ENCODE results near the gene GALNT17.
"Not testable (repeated sequence)": the region's sequence is repeated elsewhere in the genome, so short reads cannot be mapped to it uniquely, and the experiment has no call there.

Gene GALNT17

DNA sequence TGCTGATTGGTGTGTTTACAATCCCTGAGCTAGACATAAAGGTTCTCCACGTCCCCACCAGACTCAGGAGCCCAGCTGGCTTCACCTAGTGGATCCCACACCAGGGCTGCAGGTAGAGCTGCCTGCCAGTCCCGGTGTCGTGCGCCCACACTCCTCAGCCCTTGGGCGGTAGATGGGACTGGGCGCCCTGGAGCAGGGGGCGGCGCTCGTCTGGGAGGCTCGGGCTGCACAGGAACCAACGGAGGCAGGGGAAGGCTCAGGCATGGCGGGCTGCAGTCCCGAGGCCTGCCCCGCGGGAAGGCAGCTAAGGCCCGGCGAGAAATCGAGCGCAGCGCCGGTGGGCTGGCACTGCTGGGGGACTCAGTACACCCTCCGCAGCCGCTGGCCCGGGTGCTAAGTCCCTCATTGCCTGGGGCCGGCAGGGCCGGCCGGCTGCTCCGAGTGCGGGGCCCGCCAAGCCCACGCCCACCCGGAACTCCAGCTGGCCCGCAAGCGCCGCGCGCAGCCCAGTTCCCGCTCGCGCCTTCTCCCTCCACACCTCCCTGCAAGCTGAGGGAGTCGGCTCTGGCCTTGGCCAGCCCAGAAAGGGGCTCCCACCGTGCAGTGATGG lies 606.1 kb downstream of the GALNT17 start:
- DNase-seq (ENCODE audit: low read depth in 2 of 2), result not testable (repeated sequence)

DNA sequence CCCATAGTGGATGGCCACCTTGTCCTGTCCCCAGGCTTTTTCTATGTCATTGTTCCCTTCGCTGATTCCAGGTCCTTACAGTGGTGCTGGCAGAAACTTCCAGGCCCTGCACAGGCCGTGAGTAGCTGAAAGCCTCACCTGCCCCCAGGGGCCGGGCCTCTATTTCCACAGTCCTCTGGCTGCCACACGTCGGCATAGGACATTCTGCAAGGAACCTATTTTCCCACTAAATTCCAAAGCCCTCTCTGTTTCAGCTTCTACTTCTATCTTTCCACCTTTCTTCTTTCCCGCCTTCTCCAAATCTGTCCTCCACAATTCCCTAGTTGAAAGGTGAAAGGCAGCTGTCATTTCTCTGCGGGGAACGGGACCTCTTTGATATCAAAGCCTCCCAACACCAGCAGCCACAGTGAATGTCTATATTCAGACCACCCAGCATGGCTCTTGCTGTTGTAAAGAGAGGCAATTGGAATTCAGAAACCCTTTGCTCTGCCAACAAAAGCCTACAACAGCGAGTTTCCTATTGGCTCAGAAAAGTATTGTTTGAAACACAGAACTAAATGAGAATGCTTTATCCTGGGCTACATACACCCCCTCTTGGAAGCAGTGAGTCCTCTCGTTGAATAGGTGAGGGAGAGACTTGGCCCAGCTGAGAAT lies 607.7 kb downstream of the GALNT17 start:
- no peak for DNase-seq (ENCODE audit: low read depth in 2 of 2)

DNA sequence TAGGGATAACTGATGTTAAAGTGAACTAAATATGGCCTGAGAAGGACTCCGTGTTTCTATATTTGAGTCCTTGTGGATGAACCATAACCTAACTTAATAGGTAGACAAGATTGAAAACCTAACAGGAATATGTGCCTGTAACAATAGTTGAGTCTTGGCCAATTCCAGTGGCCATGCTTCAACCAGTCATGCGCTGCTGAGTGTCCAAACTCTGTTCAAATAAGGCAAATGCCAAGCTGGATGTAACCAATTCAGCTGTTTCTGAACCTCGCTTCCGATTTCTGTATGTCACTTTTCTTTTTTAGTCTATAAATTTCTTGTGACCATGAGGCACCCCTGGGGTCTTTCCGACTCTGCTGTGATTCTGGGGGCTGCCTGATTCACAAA lies 608.2 kb downstream of the GALNT17 start:
- DNase-seq (ENCODE audit: low read depth in 2 of 2), result no peak

DNA sequence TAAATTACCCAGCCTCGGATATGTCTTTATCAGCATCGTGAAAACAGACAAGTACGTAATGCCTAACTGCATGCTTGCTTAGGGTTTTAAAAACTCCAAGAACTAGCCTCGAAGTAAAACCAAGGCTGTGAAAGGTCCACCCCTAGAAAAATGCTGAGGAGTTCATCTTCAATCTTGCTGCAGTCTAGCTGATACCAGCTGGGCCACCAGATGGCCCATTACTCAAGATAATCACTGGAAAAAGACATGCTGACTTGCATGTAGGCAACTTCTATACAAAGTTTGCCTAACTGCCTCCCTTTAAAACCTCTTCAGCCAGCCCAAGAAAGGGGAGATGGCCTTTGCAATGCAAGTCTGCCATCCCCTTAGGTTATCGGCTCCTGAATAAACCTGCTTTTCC lies 614.1 kb downstream of the GALNT17 start:
- DNase-seq (ENCODE audit: low read depth in 2 of 2), result no peak

DNA sequence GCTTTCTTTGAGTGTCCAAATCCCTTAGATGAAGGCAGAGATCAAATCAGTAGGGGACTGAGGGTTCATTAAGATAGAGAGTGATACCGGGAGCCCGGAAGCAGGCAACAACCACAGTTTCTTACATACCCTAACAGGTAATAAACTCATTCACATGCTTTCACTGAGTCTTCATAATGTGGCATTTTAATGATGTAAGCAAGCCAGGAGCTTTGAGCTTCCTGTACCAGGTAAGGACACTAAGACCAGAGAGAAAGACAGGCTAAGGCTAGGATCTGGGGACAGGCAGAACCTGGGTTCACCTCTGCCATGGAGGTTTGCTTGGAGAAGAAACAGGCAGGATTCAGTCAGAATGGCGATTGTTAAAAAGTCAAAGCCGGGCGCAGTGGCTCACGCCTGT lies 618.3 kb downstream of the GALNT17 start:
- DNase-seq (ENCODE audit: low read depth in 2 of 2), result no peak

DNA sequence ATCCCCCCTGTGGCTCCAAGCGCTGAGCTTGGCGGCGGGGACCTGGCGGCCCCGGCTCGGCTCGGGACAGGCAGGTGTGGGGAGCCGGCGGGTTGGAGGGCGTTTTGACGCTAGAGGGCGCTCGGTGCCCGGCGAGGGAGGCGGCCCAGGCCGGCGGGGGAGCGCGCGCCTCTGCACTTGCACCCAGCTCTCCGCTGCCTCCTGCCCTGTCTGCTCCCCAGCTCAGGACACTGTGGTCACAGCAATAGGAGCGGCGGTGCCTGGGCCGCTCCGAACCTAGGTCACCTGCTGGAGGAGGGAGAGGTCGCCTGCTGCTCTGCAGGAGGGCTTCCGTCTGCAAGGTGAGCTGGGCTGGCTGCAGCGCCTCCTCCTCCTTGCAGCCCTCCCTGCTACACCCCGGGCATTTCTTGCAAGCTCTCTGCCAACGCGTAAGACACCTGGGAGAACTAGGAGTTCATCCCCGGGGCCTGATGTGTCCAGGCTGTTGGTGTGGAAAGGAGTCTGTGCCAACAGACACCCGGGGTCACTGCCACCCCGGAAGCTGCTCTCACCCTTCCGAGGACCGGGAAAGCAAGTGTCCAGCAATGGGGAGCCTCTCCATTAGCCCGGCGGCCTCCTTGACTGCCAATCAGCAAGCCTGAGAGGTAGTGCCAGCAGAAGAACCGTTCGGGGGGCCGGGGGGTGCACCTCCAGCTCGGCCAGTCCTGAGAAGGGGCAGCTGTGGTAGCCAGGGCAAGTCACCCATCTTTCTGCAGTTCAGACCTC lies 620.4 kb downstream of the GALNT17 start:
- DNase-seq (ENCODE audit: low read depth in 2 of 2), result no peak

DNA sequence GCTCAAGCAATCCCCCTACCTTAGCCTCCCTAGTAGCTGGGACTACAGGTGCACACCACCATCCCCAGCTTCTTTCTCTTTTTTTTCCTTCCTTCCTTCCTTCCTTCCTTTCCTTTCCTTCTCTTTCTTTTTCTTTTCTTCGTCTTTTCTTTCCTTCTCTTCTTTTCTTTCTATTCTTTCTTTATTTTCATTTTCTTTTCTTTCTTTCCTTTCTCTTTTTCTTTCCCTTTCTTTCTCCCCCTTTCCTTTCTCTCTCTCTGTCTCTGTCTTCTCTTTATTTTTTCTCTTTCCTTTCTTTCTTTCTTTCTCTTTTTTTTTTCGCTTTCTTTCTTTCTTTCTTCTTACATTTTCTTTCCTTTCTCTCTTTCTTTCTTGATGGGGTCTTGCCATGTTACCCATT lies 621.3 kb downstream of the GALNT17 start:
- DNase-seq (ENCODE audit: low read depth in 2 of 2), result no peak

DNA sequence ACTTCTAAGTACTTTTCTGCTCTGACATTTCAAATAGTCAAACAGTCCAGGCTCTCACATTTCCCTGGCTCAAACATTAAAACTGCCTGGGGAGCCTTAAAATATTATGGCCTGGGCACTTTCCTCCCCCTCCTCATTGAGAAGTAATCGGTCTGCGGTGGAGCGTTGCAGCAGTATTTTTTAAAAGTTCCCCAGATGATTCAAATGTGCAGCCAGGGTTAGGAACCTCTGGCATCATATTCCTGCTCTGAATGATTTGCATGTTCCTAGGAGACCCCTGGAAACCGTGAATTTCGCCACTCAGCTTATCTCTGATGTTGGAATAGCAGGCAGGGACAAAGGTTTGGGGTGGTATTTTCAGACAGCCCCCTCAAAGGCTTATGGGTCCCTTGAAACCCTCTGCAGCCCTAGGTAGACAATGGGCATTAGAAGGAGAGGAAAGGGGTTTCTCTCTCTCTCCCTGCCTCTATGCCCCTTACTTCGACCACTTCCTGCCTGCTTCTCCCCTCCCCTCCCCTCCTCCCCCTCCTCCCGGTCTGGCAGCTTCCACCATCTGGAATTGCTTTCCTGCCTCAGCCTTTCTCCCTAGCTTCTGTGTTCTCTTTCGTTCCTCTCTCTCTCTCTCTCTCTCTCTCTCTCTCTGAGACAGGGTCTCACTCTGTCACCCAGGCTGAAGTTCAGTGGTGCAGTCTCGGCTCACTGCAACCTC lies 622.2 kb downstream of the GALNT17 start:
- no peak for DNase-seq (ENCODE audit: low read depth in 2 of 2)

DNA sequence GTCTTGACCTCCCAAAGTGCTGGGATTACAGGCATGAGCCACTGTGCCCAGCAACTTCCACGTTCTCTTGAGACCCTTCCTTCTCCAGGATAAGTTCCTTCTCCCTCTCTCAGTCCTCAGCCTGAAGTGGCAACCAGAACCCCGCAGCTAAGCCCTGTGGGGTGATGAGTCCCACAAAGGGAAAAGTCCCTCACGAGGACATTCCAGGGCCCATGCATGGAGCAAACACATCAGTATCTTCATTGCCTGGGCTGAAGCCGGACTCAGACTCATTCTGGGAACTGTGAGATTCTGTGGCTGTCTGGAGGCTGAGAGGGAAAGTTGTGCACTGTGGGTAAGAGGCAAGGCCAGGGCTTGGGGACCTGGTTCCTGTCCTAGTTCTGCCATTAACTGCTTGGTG lies 622.9 kb downstream of the GALNT17 start:
- DNase-seq (ENCODE audit: low read depth in 2 of 2), result no peak

DNA sequence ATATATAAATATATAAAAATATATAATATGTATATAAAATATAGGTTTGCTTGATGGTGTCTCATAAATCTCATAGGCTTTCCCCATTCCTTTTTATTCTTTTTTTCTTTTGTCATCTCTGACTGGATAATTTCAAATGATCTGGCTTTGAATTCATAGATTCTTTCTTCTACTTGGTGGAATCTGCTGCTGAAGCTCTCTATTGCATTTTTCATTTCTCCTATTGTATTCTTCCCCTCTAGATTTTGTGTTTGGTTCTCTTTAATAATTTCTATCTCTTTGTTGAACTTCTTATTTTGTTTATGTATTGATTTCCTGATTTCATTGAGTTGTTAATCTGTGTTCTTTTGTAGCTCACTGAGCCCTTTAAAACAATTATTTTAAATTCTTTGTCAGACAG lies 629.4 kb downstream of the GALNT17 start:
- DNase-seq (ENCODE audit: low read depth in 2 of 2), result no peak
